Gastrocnemius medialis (tissue), 4 donors: ENCODE measurements around the gene GRIN1. TPM values are rescaled to one million over a fixed set of nuclear protein-coding genes. Genes with fewer than 3 reads are reported as not detected.

ENCODE experiments used
- ATAC-seq, 2 donors: fragments of 150-250 bp; one replicate each; pipeline ENCODE4 v1.9.1; 2016
- DNase-seq, 2 donors: peaks; one replicate each; pipeline ENCODE4 v3.0.0-alpha.2; 2019
- H3K27ac ChIP-seq, 4 donors: fragments of 200-600 bp; sonication (generic); 1 replicate in 1 of 4; 2 replicates in 3 of 4; pipeline ENCODE4 v1.5.1; 2016 to 2018; ENCODE audit warnings: mild to moderate bottlenecking in 2 of 4, moderate library complexity in 1 of 4
- H3K27me3 ChIP-seq, 3 donors: fragments of 200-600 bp; sonication (generic) in 2 of 3; 1 replicate in 1 of 3; 2 replicates in 2 of 3; pipeline versions ENCODE4 v1.5.1 to v1.6.0; 2016 to 2019; ENCODE audit warnings: mild to moderate bottlenecking in 1 of 3, moderate library complexity in 1 of 3
- H3K36me3 ChIP-seq, 2 donors: fragments of 200-600 bp; sonication (generic) in 1 of 2; one replicate each; pipeline ENCODE4 v1.5.1; 2017 to 2018
- H3K4me1 ChIP-seq, 2 donors: fragments of 200-600 bp; sonication (generic) in 1 of 2; one replicate each; pipeline ENCODE4 v1.5.1; 2016 to 2017; ENCODE audit warnings: mild to moderate bottlenecking in 2 of 2
- H3K4me3 ChIP-seq, 4 donors: fragments of 200-600 bp; sonication (generic) in 3 of 4; 1 replicate in 1 of 4; 2 replicates in 3 of 4; pipeline ENCODE4 v1.5.1; 2016 to 2019; ENCODE audit warnings: mild to moderate bottlenecking in 2 of 4
- H3K9me3 ChIP-seq, 3 donors: fragments of 200-600 bp; sonication (generic) in 2 of 3; 1 replicate in 1 of 3; 2 replicates in 2 of 3; pipeline ENCODE4 v1.5.1; 2016 to 2019
- POLR2A ChIP-seq, 2 donors: fragments of 450-650 bp; IDR thresholded peaks; one replicate each; pipeline ENCODE4 v1.6.1; 2017; ENCODE audit warnings: antibody characterized with exemption in 2 of 2, mild to moderate bottlenecking in 2 of 2, moderate library complexity in 2 of 2
- in situ Hi-C, 4 donors: fragments of 200-750 bp; cut with MboI; loops; one replicate each; pipeline versions ENCODE4 v1.15.0 to v1.8.0; 2017; ENCODE audit warnings: low sequenced_read_pairs in 4 of 4
- intact Hi-C: fragments of 100-400 bp; cut with DNase I; formaldehyde crosslinking; loops from one replicate; pipeline ENCODE4 v1.15.1; 2023; ENCODE audit warnings: low total_unique reads
- total RNA-seq, 4 donors: library from RNA; depleted of rRNA; stranded (reverse); fragments of >200 nt; gene quantifications; one replicate each; pipeline versions ENCODE4 v1.1.0 to v1.2.3, GENCODE V29; 2016
- TF ChIP-seq, protein P1 (sequence below), 5 experiments: fragments of 450-650 bp in 3 of 5; fragments of 200-600 bp in 2 of 5; sonication (generic) in 2 of 5; IDR thresholded peaks in 4 of 5; conservative IDR thresholded peaks in 1 of 5; 1 replicate in 4 of 5; 2 replicates in 1 of 5; pipeline ENCODE4 v1.5.1; 2016 to 2019; ENCODE audit warnings: antibody characterized with exemption in 5 of 5, mild to moderate bottlenecking in 3 of 5, moderate library complexity in 3 of 5

GRIN1 gene
- total RNA-seq, 4 donors from 2014 or later = not detected

- no peak overlapping the region for H3K4me3 ChIP-seq
- no peaks in the 10 kb centered on the region for H3K36me3 ChIP-seq
- no peak overlapping the region for H3K27ac ChIP-seq
- ATAC-seq (no peak), DNase-seq (no peak)
- intact Hi-C loops (no loop called here), in situ Hi-C loops (no loop called here)
- peaks cover 8 to 10% of the 10 kb centered on the region in 2 donors for H3K4me1 ChIP-seq
- TF ChIP-seq, protein P1, sequence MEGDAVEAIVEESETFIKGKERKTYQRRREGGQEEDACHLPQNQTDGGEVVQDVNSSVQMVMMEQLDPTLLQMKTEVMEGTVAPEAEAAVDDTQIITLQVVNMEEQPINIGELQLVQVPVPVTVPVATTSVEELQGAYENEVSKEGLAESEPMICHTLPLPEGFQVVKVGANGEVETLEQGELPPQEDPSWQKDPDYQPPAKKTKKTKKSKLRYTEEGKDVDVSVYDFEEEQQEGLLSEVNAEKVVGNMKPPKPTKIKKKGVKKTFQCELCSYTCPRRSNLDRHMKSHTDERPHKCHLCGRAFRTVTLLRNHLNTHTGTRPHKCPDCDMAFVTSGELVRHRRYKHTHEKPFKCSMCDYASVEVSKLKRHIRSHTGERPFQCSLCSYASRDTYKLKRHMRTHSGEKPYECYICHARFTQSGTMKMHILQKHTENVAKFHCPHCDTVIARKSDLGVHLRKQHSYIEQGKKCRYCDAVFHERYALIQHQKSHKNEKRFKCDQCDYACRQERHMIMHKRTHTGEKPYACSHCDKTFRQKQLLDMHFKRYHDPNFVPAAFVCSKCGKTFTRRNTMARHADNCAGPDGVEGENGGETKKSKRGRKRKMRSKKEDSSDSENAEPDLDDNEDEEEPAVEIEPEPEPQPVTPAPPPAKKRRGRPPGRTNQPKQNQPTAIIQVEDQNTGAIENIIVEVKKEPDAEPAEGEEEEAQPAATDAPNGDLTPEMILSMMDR (IDR thresholded peaks at IDR 0.05 in 4 of 5, conservative IDR thresholded peaks at IDR 0.05 in 1 of 5) = no peak
- no peak for TF ChIP-seq POLR2A (IDR thresholded peaks at IDR 0.05)
- H3K27me3 ChIP-seq = peaks cover 32 to 45% (median 41%) of the 10 kb centered on the region in 3 donors
- no peaks in the 10 kb centered on the region for H3K9me3 ChIP-seq
Measured at GRCh38 chr9:137171149-137171900, 32.4 kb downstream of the GRIN1 start.

- no peak overlapping the region for H3K4me3 ChIP-seq
- no peak for TF ChIP-seq POLR2A (IDR thresholded peaks at IDR 0.05)
- TF ChIP-seq, protein P1 (IDR thresholded peaks at IDR 0.05 in 4 of 5, conservative IDR thresholded peaks at IDR 0.05 in 1 of 5) = no peak
- H3K4me1 ChIP-seq = peaks cover 5 to 8% of the 10 kb centered on the region in 2 donors
- no peak for ATAC-seq
- in situ Hi-C loops = no loop called here
- H3K27ac ChIP-seq = no peak overlapping the region
- H3K9me3 ChIP-seq = no peaks in the 10 kb centered on the region
- H3K27me3 ChIP-seq = peaks cover 14 to 27% (median 22%) of the 10 kb centered on the region in 3 donors
- intact Hi-C loops = no loop called here
- H3K36me3 ChIP-seq = peaks cover 0 to 2% of the 10 kb centered on the region in 2 donors
- DNase-seq = no peak
Measured at GRCh38 chr9:137172901-137173795, 34.2 kb downstream of the GRIN1 start.

- no peak overlapping the region for H3K27ac ChIP-seq
- peaks cover 0 to 4% of the 10 kb centered on the region in 2 donors for H3K4me1 ChIP-seq
- DNase-seq (no peak), ATAC-seq (no peak)
- peaks cover 9 to 24% (median 17%) of the 10 kb centered on the region in 3 donors for H3K27me3 ChIP-seq
- H3K36me3 ChIP-seq = peaks cover 0 to 10% of the 10 kb centered on the region in 2 donors
- no peak overlapping the region for H3K4me3 ChIP-seq
- in situ Hi-C loops (no loop called here), intact Hi-C loops (no loop called here)
- TF ChIP-seq, protein P1 (IDR thresholded peaks at IDR 0.05 in 4 of 5, conservative IDR thresholded peaks at IDR 0.05 in 1 of 5) = no peak
- TF ChIP-seq POLR2A (IDR thresholded peaks at IDR 0.05) = no peak
- H3K9me3 ChIP-seq = no peaks in the 10 kb centered on the region
Measured at GRCh38 chr9:137173796-137174664, 35.1 kb downstream of the GRIN1 start.

GRCh38 chr9:137174722-137175293, 35.9 kb downstream of the GRIN1 start:
- Histone ChIP-seq H3K4me3 (no peak overlapping the region), H3K27me3 (peaks cover 6 to 17% (median 17%) of the 10 kb centered on the region in 3 donors), H3K4me1 (no peaks in the 10 kb centered on the region), H3K27ac (no peak overlapping the region), H3K36me3 (peaks cover 0 to 18% of the 10 kb centered on the region in 2 donors), H3K9me3 (no peaks in the 10 kb centered on the region)
- no peak for ATAC-seq
- in situ Hi-C loops (no loop called here), intact Hi-C loops (no loop called here)
- no peak for DNase-seq
- TF ChIP-seq, protein P1 (IDR thresholded peaks at IDR 0.05 in 4 of 5, conservative IDR thresholded peaks at IDR 0.05 in 1 of 5) = no peak
- no peak for TF ChIP-seq POLR2A (IDR thresholded peaks at IDR 0.05)
